SK-MEL-5 (cell line): ENCODE data around the gene TRIM23. TPM values are rescaled to one million over a fixed set of nuclear protein-coding genes. Genes with fewer than 3 reads are reported as not detected.

Experiments used
- small RNA-seq, 2 experiments: library from RNA; depleted of rRNA; stranded (forward); fragments of <200 nt; gene quantifications; one replicate each; pipeline ENCODE3, GENCODE V24; 2014
- total RNA-seq: library from RNA; depleted of rRNA; stranded (reverse); fragments of >200 nt; shearing (Covaris generic); gene quantifications from 2 replicates; pipeline ENCODE4 v1.2.3, GENCODE V29; 2014; rRNA removed

Gene TRIM23
- total RNA-seq, 1 experiment from 2014 or later = 16.5 TPM

Small RNAs within 50 kb of the gene (small RNA-seq; reads per million reads assigned to genes)
- 0 reads per million in 2 experiments for gene RNU6-540P

Other genes with a start within 250 kb of the TRIM23 start
- gene ADAMTS6, start 142.4 kb downstream of the TRIM23 start, total RNA-seq = 4.3 and 4.5 TPM in 2 replicates
- gene CENPK, start 61.2 kb downstream of the TRIM23 start, total RNA-seq = 25.5 and 28.2 TPM in 2 replicates
- gene PPWD1, start 61.0 kb downstream of the TRIM23 start, total RNA-seq = 33.2 and 38.4 TPM in 2 replicates
- gene SHLD3, start 694 bp upstream of the TRIM23 start, total RNA-seq = 5.3 TPM in 2 replicates
- gene TRAPPC13, start 694 bp upstream of the TRIM23 start, total RNA-seq = 31.6 and 33.9 TPM in 2 replicates
- 11.1 and 12.0 TPM in 2 replicates for gene SGTB, start 97.8 kb upstream of the TRIM23 start, total RNA-seq
- 31.0 and 31.4 TPM in 2 replicates for gene NLN, start 97.9 kb upstream of the TRIM23 start, total RNA-seq